Neural cell (in vitro differentiated cells): ENCODE results near the gene RTTN. TPM values are rescaled to one million over a fixed set of nuclear protein-coding genes. Genes with fewer than 3 reads are reported as not detected.

ENCODE experiments used
- H2AFZ ChIP-seq: fragments of 200-600, 300-800 bp; sonication (generic), shearing (Covaris generic); 2 replicates; pipeline ENCODE4 v1.6.0; 2014; ENCODE audit warnings: low read depth, mild to moderate bottlenecking, antibody characterized with exemption, low read length, moderate library complexity
- H3F3A ChIP-seq: fragments of 200-600 bp; shearing (Covaris generic); 2 replicates; pipeline ENCODE4 v1.6.1; 2016; ENCODE audit warnings: mild to moderate bottlenecking, moderate library complexity, mixed read lengths, antibody characterized with exemption, low read length; ENCODE audit not compliant: insufficient read depth, poor library complexity, severe bottlenecking
- H3K27ac ChIP-seq: fragments of 200-600, 300-800 bp; sonication (generic), shearing (Covaris generic); 2 replicates; pipeline ENCODE4 v1.5.1; 2014; ENCODE audit warnings: mild to moderate bottlenecking, low read length, moderate library complexity
- H3K27me3 ChIP-seq: fragments of 300-800, 200-600 bp; sonication (generic), shearing (Covaris generic); 2 replicates; pipeline ENCODE4 v1.6.0; 2014; ENCODE audit warnings: mild to moderate bottlenecking, low read depth, low read length, moderate library complexity; ENCODE audit not compliant: insufficient read depth
- H3K36me3 ChIP-seq: fragments of 300-800, 200-600 bp; sonication (generic), shearing (Covaris generic); 2 replicates; pipeline ENCODE4 v1.5.1; 2014; ENCODE audit warnings: mild to moderate bottlenecking, antibody characterized with exemption, low read length, moderate library complexity; ENCODE audit not compliant: insufficient read depth
- H3K4me2 ChIP-seq: fragments of 300-800, 200-600 bp; sonication (generic), shearing (Covaris generic); 2 replicates; pipeline ENCODE4 v1.6.0; 2014; ENCODE audit warnings: mild to moderate bottlenecking, low read length
- H3K4me3 ChIP-seq: fragments of 300-800, 200-600 bp; sonication (generic), shearing (Covaris generic); 2 replicates; pipeline ENCODE4 v1.5.1; 2014; ENCODE audit warnings: mild to moderate bottlenecking, low read length, moderate library complexity
- H3K79me2 ChIP-seq: fragments of 200-600 bp; shearing (Covaris generic); replicated peaks from 2 replicates; pipeline ENCODE4 v1.6.0; 2014; ENCODE audit warnings: mild to moderate bottlenecking, low read length, moderate library complexity; ENCODE audit not compliant: insufficient read depth
- H3K9ac ChIP-seq: fragments of 300-800, 200-600 bp; sonication (generic), shearing (Covaris generic); 2 replicates; pipeline ENCODE4 v1.6.1; 2016; ENCODE audit warnings: mild to moderate bottlenecking, low read length, mixed read lengths
- H3K9me2 ChIP-seq: fragments of 200-600 bp; shearing (Covaris generic); 2 replicates; pipeline ENCODE4 v1.6.1; 2016; ENCODE audit warnings: mild to moderate bottlenecking, low read length, mixed read lengths; ENCODE audit not compliant: insufficient read depth
- H3K9me3 ChIP-seq: fragments of 200-600, 300-800 bp; sonication (generic), shearing (Covaris generic); 2 replicates; pipeline ENCODE4 v1.6.1; 2016; ENCODE audit warnings: mild to moderate bottlenecking, mixed run types, low read length, moderate library complexity, mixed read lengths
- H4K20me1 ChIP-seq: fragments of 200-600 bp; shearing (Covaris generic); 2 replicates; pipeline ENCODE4 v1.6.1; 2016; ENCODE audit warnings: mild to moderate bottlenecking, mixed run types; ENCODE audit not compliant: insufficient read depth
- CTCF ChIP-seq: fragments of 450-650 bp; IDR thresholded peaks from 2 replicates; pipeline ENCODE4 v1.5.1; 2014; ENCODE audit warnings: antibody characterized with exemption, mild to moderate bottlenecking, moderate library complexity; ENCODE audit not compliant: poor library complexity, severe bottlenecking
- EP300 ChIP-seq: fragments of 450-650 bp; conservative IDR thresholded peaks from 2 replicates; pipeline ENCODE4 v1.6.1; 2014; ENCODE audit warnings: antibody characterized with exemption, mild to moderate bottlenecking, moderate library complexity; ENCODE audit not compliant: poor library complexity, severe bottlenecking
- EZH2 ChIP-seq: fragments of 200-600, 300-800 bp; shearing (Covaris generic), sonication (generic); IDR thresholded peaks from 2 replicates; pipeline ENCODE4 v1.6.1; 2014; ENCODE audit warnings: antibody characterized with exemption, low read length, borderline replicate concordance, mild to moderate bottlenecking; ENCODE audit not compliant: insufficient read depth, poor library complexity, severe bottlenecking
- MXI1 ChIP-seq: fragments of 450-650 bp; conservative IDR thresholded peaks from 2 replicates; pipeline ENCODE4 v1.6.1; 2014; ENCODE audit warnings: antibody characterized with exemption, mild to moderate bottlenecking; ENCODE audit not compliant: poor library complexity, severe bottlenecking
- POLR2AphosphoS5 ChIP-seq: IDR thresholded peaks from 2 replicates; pipeline ENCODE4 v1.6.1; 2012
- RAD21 ChIP-seq: fragments of 450-650 bp; conservative IDR thresholded peaks from 2 replicates; pipeline ENCODE4 v1.6.1; 2014; ENCODE audit warnings: antibody characterized with exemption, mild to moderate bottlenecking, moderate library complexity
- REST ChIP-seq: IDR thresholded peaks from 2 replicates; pipeline ENCODE4 v1.6.1; 2012; ENCODE audit warnings: borderline replicate concordance
- SMC3 ChIP-seq: fragments of 450-650 bp; conservative IDR thresholded peaks from 2 replicates; pipeline ENCODE4 v1.6.1; 2014; ENCODE audit warnings: antibody characterized with exemption, mild to moderate bottlenecking, moderate library complexity; ENCODE audit not compliant: poor library complexity
- TAF1 ChIP-seq: IDR thresholded peaks from 2 replicates; pipeline ENCODE4 v1.6.1; 2012; ENCODE audit warnings: low read depth
- polyA plus RNA-seq: library from polyadenylated mRNA; depleted of rRNA; stranded (reverse); fragments of >200 nt; gene quantifications from 2 replicates; pipeline ENCODE4 v1.2.3, GENCODE V29; 2014

The RTTN gene
- polyA plus RNA-seq, 1 donor from 2014 or later = 24.2 TPM

GRCh38 chr18:70154591-70155194 is 50.8 kb downstream of the RTTN start:
- Histone ChIP-seq H3F3A (no peaks in the 10 kb centered on the region), H4K20me1 (no peaks in the 10 kb centered on the region), H3K9me3 (no peaks in the 10 kb centered on the region), H3K36me3 (no peaks in the 10 kb centered on the region), H3K27ac (no peak overlapping the region), H3K9ac (no peak overlapping the region), H3K79me2 (no peaks in the 10 kb centered on the region), H3K4me3 (no peak overlapping the region), H3K27me3 (no peaks in the 10 kb centered on the region), H3K4me2 (no peak overlapping the region), H3K9me2 (no peaks in the 10 kb centered on the region), H2AFZ (no peak overlapping the region)
- TF ChIP-seq CTCF (no peak), EP300 (no peak), POLR2AphosphoS5 (no peak), RAD21 (no peak), SMC3 (no peak), TAF1 (no peak), REST (no peak), MXI1 (no peak), EZH2 (no peak)

- Histone ChIP-seq H3F3A (no peaks in the 10 kb centered on the region), H3K9me2 (no peaks in the 10 kb centered on the region), H3K27ac (no peak overlapping the region), H3K4me3 (no peak overlapping the region), H3K79me2 (no peaks in the 10 kb centered on the region), H3K27me3 (no peaks in the 10 kb centered on the region), H3K9ac (no peak overlapping the region), H3K9me3 (no peaks in the 10 kb centered on the region), H4K20me1 (no peaks in the 10 kb centered on the region), H3K4me2 (no peak overlapping the region), H2AFZ (no peak overlapping the region), H3K36me3 (no peaks in the 10 kb centered on the region)
- TF ChIP-seq RAD21 (no peak), SMC3 (no peak), CTCF (no peak), MXI1 (no peak)
Measured at GRCh38 chr18:70151614-70152013, 53.9 kb downstream of the RTTN start.
